Kidney tubule cell (primary cell): ENCODE measurements around the gene PKNOX2.

ENCODE experiments used
- DNase-seq: peaks from one replicate; pipeline ENCODE4 v3.0.0-alpha.2; 2018; ENCODE audit warnings: low spot score

The PKNOX2 gene

GRCh38 chr11:125287491-125288210 lies 123.1 kb downstream of the PKNOX2 start:
- DNase-seq, result no peak

GRCh38 chr11:125289419-125290098 lies 125.0 kb downstream of the PKNOX2 start:
- peak; percentile 7 for DNase-seq

- no peak for DNase-seq
These were observed 125.7 kb downstream of the PKNOX2 start for GRCh38 chr11:125290263-125290662.

- DNase-seq, result no peak
These were observed 127.5 kb downstream of the PKNOX2 start for GRCh38 chr11:125292100-125292499.

GRCh38 chr11:125293596-125293995 lies 129.0 kb downstream of the PKNOX2 start:
- no peak for DNase-seq

- DNase-seq, result no peak
These were observed 131.4 kb downstream of the PKNOX2 start for GRCh38 chr11:125295931-125296330.

GRCh38 chr11:125297346-125297915 lies 132.9 kb downstream of the PKNOX2 start:
- DNase-seq, result no peak

GRCh38 chr11:125299061-125299615 lies 134.6 kb downstream of the PKNOX2 start:
- no peak for DNase-seq

- no peak for DNase-seq
These were observed 135.3 kb downstream of the PKNOX2 start for GRCh38 chr11:125299821-125300220.

GRCh38 chr11:125300791-125301218 lies 136.3 kb downstream of the PKNOX2 start:
- DNase-seq, result peak; percentile 80

- no peak for DNase-seq
These were observed 136.8 kb downstream of the PKNOX2 start for GRCh38 chr11:125301346-125301745.

GRCh38 chr11:125303186-125303585 lies 138.6 kb downstream of the PKNOX2 start:
- DNase-seq, result no peak

- no peak for DNase-seq
These were observed 139.1 kb downstream of the PKNOX2 start for GRCh38 chr11:125303694-125304093.

GRCh38 chr11:125304136-125304535 lies 139.6 kb downstream of the PKNOX2 start:
- DNase-seq, result no peak

- no peak for DNase-seq
These were observed 140.3 kb downstream of the PKNOX2 start for GRCh38 chr11:125304876-125305275.

- no peak for DNase-seq
These were observed 140.8 kb downstream of the PKNOX2 start for GRCh38 chr11:125305345-125305744.

- DNase-seq, result no peak
These were observed 141.9 kb downstream of the PKNOX2 start for GRCh38 chr11:125306476-125306875.

- DNase-seq, result no peak
These were observed 143.7 kb downstream of the PKNOX2 start for GRCh38 chr11:125308246-125308645.

GRCh38 chr11:125312391-125312790 lies 147.8 kb downstream of the PKNOX2 start:
- DNase-seq, result no peak

- no peak for DNase-seq
These were observed 148.3 kb downstream of the PKNOX2 start for GRCh38 chr11:125312812-125313211.

- DNase-seq, result peak; percentile 5
These were observed 149.0 kb downstream of the PKNOX2 start for GRCh38 chr11:125313271-125314219.
